Measurements from ENCODE around the gene HEPACAM. TPM values are rescaled to one million over a fixed set of nuclear protein-coding genes. Genes with fewer than 3 reads are reported as not detected.

Gene HEPACAM
- total RNA-seq, 1 experiment from 2014 or later = not detected

DNA sequence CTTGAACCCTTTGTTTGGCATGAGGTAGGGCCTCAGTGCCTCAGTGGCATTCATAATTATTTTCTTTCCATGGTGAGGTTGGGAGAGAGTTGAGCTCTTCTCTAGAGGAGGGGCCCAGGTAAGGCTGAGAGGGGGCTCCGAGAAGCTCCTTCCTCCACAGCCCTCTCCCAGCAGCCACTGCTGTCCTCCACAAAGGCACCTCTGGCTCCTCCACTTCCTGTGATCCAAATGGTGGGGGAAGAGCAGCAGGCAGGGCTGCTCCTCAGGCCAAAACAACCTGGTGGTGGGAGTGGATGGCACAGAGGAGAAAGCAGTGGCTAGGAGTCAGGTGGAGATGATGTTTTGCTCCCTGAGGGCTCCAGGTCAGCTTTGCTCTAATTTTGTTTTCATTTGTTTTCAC, 51.5 kb downstream of the HEPACAM start:
- H4K91ac ChIP-seq (ENCODE audit: insufficient read length, low read depth, low read length) = no peak overlapping the region
- Mint-ChIP-seq H3K27ac (peak overlapping the region in 1 of 3 experiments; percentile 86; a peak in 2 of 7 replicates), H3K9me3 (no peaks in the 10 kb centered on the region)

More for the DNA sequence above, 51.5 kb downstream of the HEPACAM start:
- H3K27me3 ChIP-seq (ENCODE audit: insufficient read depth, low read length) = no peaks in the 10 kb centered on the region; the same call in 1 of the 2 replicates
- Mint-ChIP-seq H3K4me3 (no peak overlapping the region), H3K4me1 (0 out of 4 replicates have a peak, but pooled peaks cover 0 to 3% of the 10 kb centered on the region in 2 experiments), H3K27me3 (ENCODE audit: low read depth) (peaks cover 27% of the 10 kb centered on the region), H3K36me3 (ENCODE audit: insufficient read depth in 1 of 3, low read depth in 3 of 3) (no peaks in the 10 kb centered on the region)
- DNase-seq = peak; percentile 22
- H3K9ac ChIP-seq (ENCODE audit: extremely low read depth, insufficient read length, low read length) = no peak overlapping the region
- no peak overlapping the region for H2BK5ac ChIP-seq (ENCODE audit: insufficient read length, low read length)
- H4K8ac ChIP-seq (replicated peaks; ENCODE audit: insufficient read length, low read depth, low read length) = no peak overlapping the region
- no peaks in the 10 kb centered on the region for H3K79me1 ChIP-seq (ENCODE audit: insufficient read depth, low read depth, low read length, poor library complexity, severe bottlenecking)
- H2BK20ac ChIP-seq (ENCODE audit: low read depth, low read length, poor library complexity, severe bottlenecking) = no peak overlapping the region
- no peak overlapping the region for H3K27ac ChIP-seq (ENCODE audit: insufficient read length, low read depth, low read length)
- no peak overlapping the region for H2AK5ac ChIP-seq (ENCODE audit: insufficient read length, low read length)
- no peak overlapping the region for H3K18ac ChIP-seq (ENCODE audit: insufficient read length, low read depth, low read length)
- no peak overlapping the region for H3K14ac ChIP-seq (ENCODE audit: insufficient read depth, low read length)
- no peaks in the 10 kb centered on the region for H3K79me2 ChIP-seq (ENCODE audit: insufficient read depth, low read length)
- no peak overlapping the region for H2BK120ac ChIP-seq (ENCODE audit: low read depth, low read length, poor library complexity, severe bottlenecking)
- no peak overlapping the region for H3K23ac ChIP-seq (ENCODE audit: insufficient read length, low read depth, low read length)
- H2BK15ac ChIP-seq (ENCODE audit: low read depth, low read length) = no peak overlapping the region
- H3T11ph ChIP-seq (ENCODE audit: low read length) = no peak overlapping the region
- H3K4me2 ChIP-seq (ENCODE audit: insufficient read depth, insufficient read length, low read length) = no peak overlapping the region
- no peaks in the 10 kb centered on the region for H4K20me1 ChIP-seq (ENCODE audit: control insufficient read depth, insufficient read depth, insufficient read length)
- TF ChIP-seq, protein P1, sequence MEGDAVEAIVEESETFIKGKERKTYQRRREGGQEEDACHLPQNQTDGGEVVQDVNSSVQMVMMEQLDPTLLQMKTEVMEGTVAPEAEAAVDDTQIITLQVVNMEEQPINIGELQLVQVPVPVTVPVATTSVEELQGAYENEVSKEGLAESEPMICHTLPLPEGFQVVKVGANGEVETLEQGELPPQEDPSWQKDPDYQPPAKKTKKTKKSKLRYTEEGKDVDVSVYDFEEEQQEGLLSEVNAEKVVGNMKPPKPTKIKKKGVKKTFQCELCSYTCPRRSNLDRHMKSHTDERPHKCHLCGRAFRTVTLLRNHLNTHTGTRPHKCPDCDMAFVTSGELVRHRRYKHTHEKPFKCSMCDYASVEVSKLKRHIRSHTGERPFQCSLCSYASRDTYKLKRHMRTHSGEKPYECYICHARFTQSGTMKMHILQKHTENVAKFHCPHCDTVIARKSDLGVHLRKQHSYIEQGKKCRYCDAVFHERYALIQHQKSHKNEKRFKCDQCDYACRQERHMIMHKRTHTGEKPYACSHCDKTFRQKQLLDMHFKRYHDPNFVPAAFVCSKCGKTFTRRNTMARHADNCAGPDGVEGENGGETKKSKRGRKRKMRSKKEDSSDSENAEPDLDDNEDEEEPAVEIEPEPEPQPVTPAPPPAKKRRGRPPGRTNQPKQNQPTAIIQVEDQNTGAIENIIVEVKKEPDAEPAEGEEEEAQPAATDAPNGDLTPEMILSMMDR (conservative IDR thresholded peaks at IDR 0.05) = no peak
- H3K4ac ChIP-seq (ENCODE audit: low read depth, low read length) = no peak overlapping the region
- no CpG with 5 or more reads among the region's 1 CpG for WGBS (ENCODE audit: extremely low coverage, insufficient read length, low lambda C conversion rate)
- H3K9me3 ChIP-seq (ENCODE audit: control insufficient read depth, low read depth, low read length) = no peaks in the 10 kb centered on the region
- no peaks in the 10 kb centered on the region for H3K23me2 ChIP-seq (ENCODE audit: insufficient read length, low read depth, low read length, poor library complexity, severe bottlenecking)
- H2AFZ ChIP-seq (ENCODE audit: low read length) = no peak overlapping the region
- no peak overlapping the region for H2BK12ac ChIP-seq (ENCODE audit: insufficient read length, low read depth, low read length)
- H4K5ac ChIP-seq (ENCODE audit: insufficient read length, low read depth, low read length) = no peak overlapping the region
- H3K4me1 ChIP-seq (ENCODE audit: insufficient read depth, low read length) = no peaks in the 10 kb centered on the region
- H3K56ac ChIP-seq (ENCODE audit: insufficient read length, low read depth, low read length) = no peak overlapping the region

Data from H9 (cell line).